ENCODE data around the gene HTR5A.

HTR5A gene

GRCh38 chr7:155115288-155115687, 45.2 kb downstream of the HTR5A start:
- TF ChIP-seq CTCF (IDR thresholded peaks at IDR 0.05; ENCODE audit: control insufficient read depth, insufficient read depth, low read depth, low read length, missing control alignments): no peak

GRCh38 chr7:155119801-155120382, 49.8 kb downstream of the HTR5A start:
- no peak overlapping the region for H3K4me3 ChIP-seq (ENCODE audit: control insufficient read depth, low read depth, low read length)
- DNase-seq (ENCODE audit: low read depth): no peak
- no peak for TF ChIP-seq CTCF (IDR thresholded peaks at IDR 0.05; ENCODE audit: control insufficient read depth, insufficient read depth, low read depth, low read length, missing control alignments)

More at GRCh38 chr7:155115288-155115687, 45.2 kb downstream of the HTR5A start:
- DNase-seq (ENCODE audit: low read depth): no peak
- no peak overlapping the region for H3K4me3 ChIP-seq (ENCODE audit: control insufficient read depth, low read depth, low read length)

- no peak for DNase-seq (ENCODE audit: low read depth)
- no peak for TF ChIP-seq CTCF (IDR thresholded peaks at IDR 0.05; ENCODE audit: control insufficient read depth, insufficient read depth, low read depth, low read length, missing control alignments)
- H3K4me3 ChIP-seq (ENCODE audit: control insufficient read depth, low read depth, low read length): no peak overlapping the region
Measured at GRCh38 chr7:155120460-155120859, 50.3 kb downstream of the HTR5A start.

GRCh38 chr7:155122831-155123230, 52.7 kb downstream of the HTR5A start:
- no peak overlapping the region for H3K4me3 ChIP-seq (ENCODE audit: control insufficient read depth, low read depth, low read length)
- TF ChIP-seq CTCF (IDR thresholded peaks at IDR 0.05; ENCODE audit: control insufficient read depth, insufficient read depth, low read depth, low read length, missing control alignments): no peak
- DNase-seq (ENCODE audit: low read depth): no peak

GRCh38 chr7:155123413-155123812, 53.3 kb downstream of the HTR5A start:
- H3K4me3 ChIP-seq (ENCODE audit: control insufficient read depth, low read depth, low read length): no peak overlapping the region
- DNase-seq (ENCODE audit: low read depth): no peak
- TF ChIP-seq CTCF (IDR thresholded peaks at IDR 0.05; ENCODE audit: control insufficient read depth, insufficient read depth, low read depth, low read length, missing control alignments): no peak

GRCh38 chr7:155124706-155125105, 54.6 kb downstream of the HTR5A start:
- no peak overlapping the region for H3K4me3 ChIP-seq (ENCODE audit: control insufficient read depth, low read depth, low read length)
- no peak for DNase-seq (ENCODE audit: low read depth)
- no peak for TF ChIP-seq CTCF (IDR thresholded peaks at IDR 0.05; ENCODE audit: control insufficient read depth, insufficient read depth, low read depth, low read length, missing control alignments)

- no peak for DNase-seq (ENCODE audit: low read depth)
- no peak overlapping the region for H3K4me3 ChIP-seq (ENCODE audit: control insufficient read depth, low read depth, low read length)
- TF ChIP-seq CTCF (IDR thresholded peaks at IDR 0.05; ENCODE audit: control insufficient read depth, insufficient read depth, low read depth, low read length, missing control alignments): no peak
Measured at GRCh38 chr7:155129186-155129585, 59.1 kb downstream of the HTR5A start.

Measured in AG09309 (cell line).